Choroid plexus epithelial cell (primary cell): ENCODE measurements around the gene TRAF3IP1.

Experiments used
- DNase-seq: peaks from one replicate; pipeline ENCODE4 v3.0.0-alpha.2; 2010; ENCODE audit warnings: low read depth
- H3K4me3 ChIP-seq: 2 replicates; pipeline ENCODE4 v1.5.1; 2011; ENCODE audit warnings: low read depth, mild to moderate bottlenecking, control low read depth, low read length, moderate library complexity
- TF ChIP-seq, protein P1 (sequence below): conservative IDR thresholded peaks from 2 replicates; pipeline ENCODE4 v1.5.1; 2011; ENCODE audit warnings: low read depth, mild to moderate bottlenecking, control low read depth, inconsistent platforms, low read length, moderate library complexity

Gene TRAF3IP1

DNA sequence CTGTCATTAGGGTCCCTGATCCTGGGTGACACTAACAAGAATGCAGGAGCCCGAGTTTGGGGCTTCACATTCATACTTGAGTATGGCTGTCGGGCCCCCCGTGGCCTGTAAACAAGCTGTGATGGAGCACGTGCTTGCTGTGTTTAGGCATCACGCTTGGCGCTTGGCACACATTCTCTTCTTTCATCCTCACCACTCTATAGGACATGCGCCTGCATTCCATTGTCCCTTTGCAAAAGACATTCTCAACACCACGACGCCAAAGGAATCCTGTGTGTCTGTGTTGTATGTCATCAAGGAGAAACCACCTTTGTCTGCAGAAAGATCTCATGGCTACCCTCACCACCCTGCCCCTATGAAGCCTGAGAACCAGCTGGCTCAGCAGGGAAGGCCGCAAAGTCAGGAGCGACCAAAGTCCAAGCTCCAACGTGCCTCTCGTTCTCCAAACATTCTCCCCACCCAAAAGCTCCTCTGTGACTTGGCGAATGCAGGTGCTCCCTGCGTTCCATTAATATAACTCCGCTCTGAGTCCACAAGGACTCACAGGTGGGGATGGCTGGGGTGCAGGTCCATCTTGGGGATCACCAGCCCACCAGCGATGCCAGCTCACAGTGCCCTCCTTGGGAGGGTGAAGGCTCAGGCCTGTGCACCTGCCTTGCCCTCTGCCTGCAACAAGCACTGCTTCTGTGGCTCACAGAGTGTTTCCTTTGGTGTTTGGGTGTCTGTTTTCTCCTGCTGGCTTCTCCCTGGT lies 25.8 kb upstream of the TRAF3IP1 start:
- DNase-seq, result no peak
- H3K4me3 ChIP-seq, result no peak overlapping the region
- TF ChIP-seq, protein P1, sequence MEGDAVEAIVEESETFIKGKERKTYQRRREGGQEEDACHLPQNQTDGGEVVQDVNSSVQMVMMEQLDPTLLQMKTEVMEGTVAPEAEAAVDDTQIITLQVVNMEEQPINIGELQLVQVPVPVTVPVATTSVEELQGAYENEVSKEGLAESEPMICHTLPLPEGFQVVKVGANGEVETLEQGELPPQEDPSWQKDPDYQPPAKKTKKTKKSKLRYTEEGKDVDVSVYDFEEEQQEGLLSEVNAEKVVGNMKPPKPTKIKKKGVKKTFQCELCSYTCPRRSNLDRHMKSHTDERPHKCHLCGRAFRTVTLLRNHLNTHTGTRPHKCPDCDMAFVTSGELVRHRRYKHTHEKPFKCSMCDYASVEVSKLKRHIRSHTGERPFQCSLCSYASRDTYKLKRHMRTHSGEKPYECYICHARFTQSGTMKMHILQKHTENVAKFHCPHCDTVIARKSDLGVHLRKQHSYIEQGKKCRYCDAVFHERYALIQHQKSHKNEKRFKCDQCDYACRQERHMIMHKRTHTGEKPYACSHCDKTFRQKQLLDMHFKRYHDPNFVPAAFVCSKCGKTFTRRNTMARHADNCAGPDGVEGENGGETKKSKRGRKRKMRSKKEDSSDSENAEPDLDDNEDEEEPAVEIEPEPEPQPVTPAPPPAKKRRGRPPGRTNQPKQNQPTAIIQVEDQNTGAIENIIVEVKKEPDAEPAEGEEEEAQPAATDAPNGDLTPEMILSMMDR, result no peak

DNA sequence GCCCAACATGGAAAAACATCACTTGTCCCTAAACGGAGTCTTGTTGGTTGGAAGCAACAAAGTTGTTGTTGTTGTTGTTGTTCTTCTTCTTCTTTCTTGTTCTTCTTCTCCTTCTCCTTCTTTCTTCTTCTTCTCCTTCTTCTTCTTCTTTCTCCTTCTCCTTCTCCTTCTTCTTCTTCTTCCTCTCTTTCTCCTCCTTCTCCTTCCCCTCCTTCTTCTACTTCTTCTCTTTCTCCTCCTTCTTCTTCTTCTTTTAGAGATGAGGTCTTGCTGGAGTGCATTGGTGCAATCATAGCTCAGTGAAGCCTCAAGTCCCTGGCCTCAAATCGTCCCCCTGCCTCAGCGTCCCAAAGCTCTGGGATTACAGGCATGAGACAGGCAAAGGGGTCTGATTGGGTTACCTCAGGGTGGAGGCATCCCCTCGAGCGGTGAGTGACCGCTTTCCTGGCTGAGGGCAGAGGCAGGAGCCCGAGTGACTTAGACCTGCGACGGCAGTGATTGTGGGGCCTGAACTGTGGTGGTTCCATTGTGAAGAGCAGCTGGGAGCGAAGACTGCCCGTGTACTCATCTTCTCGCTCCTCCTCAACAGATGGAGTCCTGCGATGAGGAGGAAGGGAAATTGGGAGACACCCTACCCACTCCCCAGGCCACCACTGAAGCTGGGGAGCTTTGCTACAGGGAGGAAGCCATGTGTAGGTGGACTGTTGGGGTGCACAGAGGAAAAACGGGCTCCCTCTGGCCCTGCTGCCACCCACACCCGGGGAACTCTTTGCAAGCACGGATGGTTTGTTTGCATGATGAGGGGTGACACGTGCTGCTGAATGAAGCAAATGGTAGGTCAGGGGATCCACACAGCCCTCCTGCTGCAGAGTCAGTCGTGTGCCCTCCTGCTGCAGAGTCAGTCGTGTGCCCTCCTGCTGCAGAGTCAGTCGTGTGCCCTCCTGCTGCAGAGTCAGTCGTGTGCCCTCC lies 24.9 kb upstream of the TRAF3IP1 start:
- no peak for DNase-seq
- TF ChIP-seq, protein P1, result no peak
- no peak overlapping the region for H3K4me3 ChIP-seq

DNA sequence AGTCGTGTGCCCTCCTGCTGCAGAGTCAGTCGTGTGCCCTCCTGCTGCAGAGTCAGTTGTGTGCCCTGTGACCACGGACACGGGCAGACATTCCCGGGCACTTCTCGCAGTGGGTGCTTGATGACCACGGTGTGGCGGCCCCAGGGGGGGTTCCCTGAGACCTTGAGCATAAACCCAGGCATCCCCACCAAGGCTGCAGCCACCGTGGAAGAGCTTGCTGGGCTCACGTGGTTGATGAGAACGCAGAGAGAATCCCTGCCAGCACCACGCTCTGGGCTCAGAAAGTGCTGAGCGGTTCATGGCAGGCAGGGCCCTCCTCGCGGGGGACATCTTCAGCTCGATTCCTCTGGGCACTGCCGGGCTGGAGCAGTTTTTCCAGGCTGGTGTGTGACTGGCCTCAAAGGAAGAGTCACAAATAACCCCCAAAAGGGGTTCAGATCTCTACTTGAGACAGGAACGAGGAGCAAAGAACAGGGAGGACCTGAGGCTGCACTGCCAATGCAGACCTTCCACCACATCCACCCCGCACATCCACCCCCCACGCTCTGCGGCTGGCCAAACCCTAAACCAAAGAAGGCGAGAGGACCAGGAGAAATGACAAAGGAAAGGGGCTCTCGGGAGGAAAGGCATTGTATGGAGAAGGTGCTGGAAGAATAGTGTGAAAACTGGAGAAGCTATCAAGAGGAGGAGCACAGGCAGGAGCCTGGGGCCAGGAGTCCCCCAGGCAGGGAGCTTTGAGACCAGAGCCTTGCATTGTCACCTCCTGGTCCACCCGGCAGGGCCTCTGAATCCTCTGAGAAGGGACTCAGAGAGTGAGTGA lies 23.5 kb upstream of the TRAF3IP1 start:
- H3K4me3 ChIP-seq, result no peak overlapping the region
- DNase-seq, result no peak
- TF ChIP-seq, protein P1, result no peak

DNA sequence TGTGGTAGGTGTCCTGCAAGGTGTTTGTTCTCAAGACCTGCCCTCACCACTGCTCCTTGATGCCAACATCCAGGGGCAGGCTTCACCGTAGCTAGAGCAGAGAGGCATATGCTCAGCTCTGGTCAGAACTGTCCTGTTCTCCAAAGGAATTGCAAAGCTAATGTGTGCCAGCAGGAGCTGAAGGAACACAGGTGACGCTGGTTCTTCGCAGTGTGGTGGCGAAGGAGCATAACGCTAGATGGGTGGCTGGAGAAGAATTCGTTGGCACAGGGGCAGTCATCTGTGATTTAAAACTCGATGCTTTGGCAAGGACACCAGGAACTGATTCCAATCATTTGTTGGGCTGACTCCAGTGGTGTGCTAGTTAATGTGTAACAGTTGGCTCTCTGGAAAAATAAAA lies 20.5 kb upstream of the TRAF3IP1 start:
- TF ChIP-seq, protein P1, result no peak
- no peak overlapping the region for H3K4me3 ChIP-seq
- no peak for DNase-seq

DNA sequence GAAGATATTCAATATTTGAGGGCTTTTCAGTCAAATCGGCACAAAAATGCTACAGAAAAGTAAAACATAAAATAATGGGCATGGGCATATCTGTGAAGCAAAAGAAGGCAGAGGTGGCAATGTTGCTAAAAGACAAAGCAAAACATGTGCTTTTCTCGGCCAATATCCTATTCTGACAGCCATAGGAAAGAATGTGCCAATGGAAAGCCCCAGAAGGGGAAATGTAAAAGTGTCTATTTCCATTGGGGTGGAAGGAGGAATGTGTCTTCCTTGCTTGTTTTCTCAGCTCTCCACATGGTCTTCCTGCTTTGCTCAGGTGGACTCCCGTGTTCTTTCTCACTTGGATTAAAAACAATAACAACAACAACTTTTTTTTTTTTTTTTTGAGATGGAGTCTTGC lies 18.2 kb upstream of the TRAF3IP1 start:
- DNase-seq, result peak; percentile 29

DNA sequence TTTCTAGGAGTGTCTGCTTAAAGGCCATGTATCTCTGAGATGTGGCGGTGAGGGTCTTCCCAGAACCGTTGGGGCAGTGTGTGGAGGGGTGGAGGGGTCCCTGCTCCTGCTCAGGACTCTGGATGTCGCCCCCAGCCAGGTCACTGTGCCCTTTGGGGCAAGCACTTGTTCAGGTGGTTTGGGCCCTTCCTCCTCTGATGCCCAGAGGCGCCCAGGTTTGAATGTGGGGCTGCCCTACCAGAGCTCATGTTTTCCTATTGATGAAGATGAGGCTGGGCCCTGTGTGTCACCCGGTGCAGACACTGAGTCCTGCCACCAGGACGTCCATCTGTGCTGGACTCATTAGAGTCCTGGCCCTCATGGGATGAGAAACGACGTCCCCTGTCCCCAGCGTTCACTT lies 17.6 kb upstream of the TRAF3IP1 start:
- no peak for DNase-seq
- no peak overlapping the region for H3K4me3 ChIP-seq
- TF ChIP-seq, protein P1, result no peak

More for the DNA sequence above, 18.2 kb upstream of the TRAF3IP1 start:
- TF ChIP-seq, protein P1, result no peak
- H3K4me3 ChIP-seq, result no peak overlapping the region
